Measurements from ENCODE around the gene SORCS2.

- TF ChIP-seq CTCF (IDR thresholded peaks at IDR 0.05), result no peak
- no peak for TF ChIP-seq POLR2A (IDR thresholded peaks at IDR 0.05)
Measured at GRCh38 chr4:7766661-7767345, 574.5 kb downstream of the SORCS2 start.
